ENCODE data around the gene RSPH9.

Gene RSPH9

GRCh38 chr6:43676962-43677606 lies 32.2 kb downstream of the RSPH9 start:
- Histone ChIP-seq H3K4me3 (ENCODE audit: low read length) (no peak overlapping the region), H3K79me1 (ENCODE audit: low read length) (peaks cover 20% of the 10 kb centered on the region), H3K4ac (ENCODE audit: low read depth, low read length) (no peak overlapping the region), H3K18ac (ENCODE audit: low read length) (no peak overlapping the region), H3K4me1 (ENCODE audit: control insufficient read depth, low read depth, low read length) (no peaks in the 10 kb centered on the region), H2AK5ac (ENCODE audit: low read length) (no peak overlapping the region), H2BK120ac (ENCODE audit: low read depth, low read length) (no peak overlapping the region), H3K36me3 (ENCODE audit: control insufficient read depth, insufficient read depth, low read length) (peaks cover 10% of the 10 kb centered on the region), H4K5ac (ENCODE audit: low read length) (no peak overlapping the region), H3K79me2 (ENCODE audit: control insufficient read depth, insufficient read depth, low read length) (peaks cover 8% of the 10 kb centered on the region), H3K27me3 (ENCODE audit: insufficient read depth, low read length, poor library complexity) (no peaks in the 10 kb centered on the region), H3K27ac (ENCODE audit: low read depth, low read length) (no peak overlapping the region), H3K23ac (ENCODE audit: low read length) (no peak overlapping the region), H3K56ac (ENCODE audit: low read length) (no peak overlapping the region), H4K8ac (ENCODE audit: low read depth, low read length) (no peak overlapping the region), H2BK5ac (ENCODE audit: low read length) (no peak overlapping the region), H3K4me2 (ENCODE audit: low read length) (no peak overlapping the region), H2BK15ac (replicated peaks; ENCODE audit: low read depth) (no peak overlapping the region), H3K9ac (ENCODE audit: low read length) (no peak overlapping the region)
- no peak for DNase-seq
- WGBS (ENCODE audit: extremely low coverage, insufficient coverage, low lambda C conversion rate) = no CpG with 5 or more reads among the region's 7 CpGs

- H3K9ac ChIP-seq (ENCODE audit: low read length) = no peak overlapping the region
- no peak overlapping the region for H2BK5ac ChIP-seq (ENCODE audit: low read length)
- H3K4me1 ChIP-seq (ENCODE audit: control insufficient read depth, low read depth, low read length) = peaks cover 2% of the 10 kb centered on the region
- no peak overlapping the region for H3K4me3 ChIP-seq (ENCODE audit: low read length)
- H4K5ac ChIP-seq (ENCODE audit: low read length) = no peak overlapping the region
- no peak overlapping the region for H3K27ac ChIP-seq (ENCODE audit: low read depth, low read length)
- H3K18ac ChIP-seq (ENCODE audit: low read length) = no peak overlapping the region
- H2AK5ac ChIP-seq (ENCODE audit: low read length) = no peak overlapping the region
- no peak overlapping the region for H3K56ac ChIP-seq (ENCODE audit: low read length)
- peaks cover 13% of the 10 kb centered on the region for H3K79me2 ChIP-seq (ENCODE audit: control insufficient read depth, insufficient read depth, low read length)
- no peak overlapping the region for H3K4ac ChIP-seq (ENCODE audit: low read depth, low read length)
- no peaks in the 10 kb centered on the region for H3K27me3 ChIP-seq (ENCODE audit: insufficient read depth, low read length, poor library complexity)
- peaks cover 10% of the 10 kb centered on the region for H3K36me3 ChIP-seq (ENCODE audit: control insufficient read depth, insufficient read depth, low read length)
- no peak overlapping the region for H2BK15ac ChIP-seq (replicated peaks; ENCODE audit: low read depth)
- H3K4me2 ChIP-seq (ENCODE audit: low read length) = no peak overlapping the region
- no peak for DNase-seq
- peaks cover 23% of the 10 kb centered on the region for H3K79me1 ChIP-seq (ENCODE audit: low read length)
- no peak overlapping the region for H3K23ac ChIP-seq (ENCODE audit: low read length)
- no CpG with 5 or more reads among the region's 7 CpGs for WGBS (ENCODE audit: extremely low coverage, insufficient coverage, low lambda C conversion rate)
- H2BK120ac ChIP-seq (ENCODE audit: low read depth, low read length) = no peak overlapping the region
- no peak overlapping the region for H4K8ac ChIP-seq (ENCODE audit: low read depth, low read length)
These were observed 32.9 kb downstream of the RSPH9 start for GRCh38 chr6:43677759-43678158.

GRCh38 chr6:43678341-43678740 lies 33.5 kb downstream of the RSPH9 start:
- no peak overlapping the region for H3K4me3 ChIP-seq (ENCODE audit: low read length)
- H4K5ac ChIP-seq (ENCODE audit: low read length) = no peak overlapping the region
- no CpG with 5 or more reads among the region's 7 CpGs for WGBS (ENCODE audit: extremely low coverage, insufficient coverage, low lambda C conversion rate)
- peaks cover 19% of the 10 kb centered on the region for H3K79me2 ChIP-seq (ENCODE audit: control insufficient read depth, insufficient read depth, low read length)
- no peak overlapping the region for H3K23ac ChIP-seq (ENCODE audit: low read length)
- no peak for DNase-seq
- no peak overlapping the region for H2BK15ac ChIP-seq (replicated peaks; ENCODE audit: low read depth)
- H3K36me3 ChIP-seq (ENCODE audit: control insufficient read depth, insufficient read depth, low read length) = peaks cover 10% of the 10 kb centered on the region
- no peak overlapping the region for H3K9ac ChIP-seq (ENCODE audit: low read length)
- no peak overlapping the region for H3K18ac ChIP-seq (ENCODE audit: low read length)
- H2BK120ac ChIP-seq (ENCODE audit: low read depth, low read length) = no peak overlapping the region
- H2BK5ac ChIP-seq (ENCODE audit: low read length) = no peak overlapping the region
- peaks cover 29% of the 10 kb centered on the region for H3K79me1 ChIP-seq (ENCODE audit: low read length)
- peaks cover 5% of the 10 kb centered on the region for H3K4me1 ChIP-seq (ENCODE audit: control insufficient read depth, low read depth, low read length)
- H3K27me3 ChIP-seq (ENCODE audit: insufficient read depth, low read length, poor library complexity) = no peaks in the 10 kb centered on the region
- H3K27ac ChIP-seq (ENCODE audit: low read depth, low read length) = no peak overlapping the region
- no peak overlapping the region for H3K4me2 ChIP-seq (ENCODE audit: low read length)
- no peak overlapping the region for H3K4ac ChIP-seq (ENCODE audit: low read depth, low read length)
- no peak overlapping the region for H4K8ac ChIP-seq (ENCODE audit: low read depth, low read length)
- H2AK5ac ChIP-seq (ENCODE audit: low read length) = no peak overlapping the region
- no peak overlapping the region for H3K56ac ChIP-seq (ENCODE audit: low read length)

DNA sequence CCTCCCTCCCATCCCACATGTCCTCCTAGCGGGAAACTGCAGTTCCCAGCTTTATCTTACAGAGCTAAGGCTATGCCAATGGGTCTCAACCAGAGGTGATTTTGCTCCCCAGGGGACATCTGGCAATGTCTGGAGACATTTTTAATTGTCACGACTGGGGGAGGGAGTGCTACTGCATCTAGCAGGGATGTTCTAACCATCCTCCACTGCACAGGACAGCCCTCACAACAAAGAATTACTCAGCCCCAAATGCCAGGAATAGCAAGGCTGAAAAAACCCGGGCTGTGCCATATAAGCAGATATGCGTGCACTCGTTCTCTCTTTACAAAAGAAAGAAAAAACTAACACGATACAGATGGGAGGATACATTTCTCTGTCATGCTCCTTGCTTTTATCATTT lies 34.2 kb downstream of the RSPH9 start:
- Histone ChIP-seq H2BK15ac (replicated peaks; ENCODE audit: low read depth) (no peak overlapping the region), H3K4me3 (ENCODE audit: low read length) (no peak overlapping the region)

DNA sequence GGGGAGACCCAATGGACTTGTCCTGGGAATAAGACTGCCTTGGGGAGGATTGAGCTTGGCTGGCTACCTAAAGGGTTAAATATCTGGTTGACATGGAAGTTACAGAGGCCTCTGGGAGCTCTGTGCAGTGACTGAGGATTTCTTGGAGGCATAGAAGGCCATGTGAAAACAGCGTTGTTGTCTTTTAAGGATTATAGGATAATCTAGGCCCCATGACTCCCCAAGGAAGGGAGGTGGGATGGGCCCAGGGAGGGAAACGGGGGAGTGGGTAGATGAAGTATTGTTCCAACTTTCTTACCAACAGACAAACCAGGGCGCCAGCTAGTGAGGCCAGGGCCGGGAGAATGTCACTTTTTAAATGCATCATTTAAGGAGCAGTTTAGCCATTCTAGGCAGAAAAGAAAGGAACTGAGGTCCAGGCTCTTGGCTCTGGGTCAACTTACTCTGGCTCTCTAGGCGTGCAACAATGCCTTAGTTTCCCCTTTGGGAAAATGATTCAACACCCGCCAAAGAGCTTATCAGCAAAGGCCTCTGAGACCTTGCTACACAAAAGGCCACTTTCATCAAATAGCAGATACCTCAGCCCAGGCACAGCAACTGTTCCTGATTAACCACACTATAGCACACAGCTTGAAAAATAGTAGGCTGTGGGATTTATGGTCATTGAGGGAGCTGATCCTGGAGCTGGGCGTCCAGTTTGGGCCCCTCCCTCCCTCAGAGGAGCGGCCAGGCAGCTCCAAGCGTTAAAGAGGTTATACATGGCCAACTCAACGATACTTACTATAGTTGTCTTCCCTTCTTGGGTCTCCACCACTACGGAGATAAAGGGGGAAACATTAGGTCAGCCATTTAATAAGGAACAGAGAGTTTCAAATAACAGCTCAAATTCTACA lies 35.7 kb downstream of the RSPH9 start:
- H3K79me2 ChIP-seq (ENCODE audit: control insufficient read depth, insufficient read depth, low read length) = peaks cover 38% of the 10 kb centered on the region
- H3K36me3 ChIP-seq (ENCODE audit: control insufficient read depth, insufficient read depth, low read length) = peaks cover 2% of the 10 kb centered on the region
- no CpG with 5 or more reads among the region's 11 CpGs for WGBS (ENCODE audit: extremely low coverage, insufficient coverage, low lambda C conversion rate)
- no peak overlapping the region for H3K23ac ChIP-seq (ENCODE audit: low read length)
- no peak overlapping the region for H3K4me3 ChIP-seq (ENCODE audit: low read length)
- H3K4ac ChIP-seq (ENCODE audit: low read depth, low read length) = no peak overlapping the region
- no peak overlapping the region for H3K4me2 ChIP-seq (ENCODE audit: low read length)
- no peak overlapping the region for H3K56ac ChIP-seq (ENCODE audit: low read length)
- H3K18ac ChIP-seq (ENCODE audit: low read length) = no peak overlapping the region
- H3K4me1 ChIP-seq (ENCODE audit: control insufficient read depth, low read depth, low read length) = peaks cover 13% of the 10 kb centered on the region
- no peak overlapping the region for H3K9ac ChIP-seq (ENCODE audit: low read length)
- H2AK5ac ChIP-seq (ENCODE audit: low read length) = no peak overlapping the region
- H2BK120ac ChIP-seq (ENCODE audit: low read depth, low read length) = no peak overlapping the region
- peaks cover 43% of the 10 kb centered on the region for H3K79me1 ChIP-seq (ENCODE audit: low read length)
- no peak for DNase-seq
- H2BK15ac ChIP-seq (replicated peaks; ENCODE audit: low read depth) = no peak overlapping the region
- no peaks in the 10 kb centered on the region for H3K27me3 ChIP-seq (ENCODE audit: insufficient read depth, low read length, poor library complexity)
- no peak overlapping the region for H4K8ac ChIP-seq (ENCODE audit: low read depth, low read length)
- H3K27ac ChIP-seq (ENCODE audit: low read depth, low read length) = no peak overlapping the region
- H4K5ac ChIP-seq (ENCODE audit: low read length) = no peak overlapping the region
- no peak overlapping the region for H2BK5ac ChIP-seq (ENCODE audit: low read length)

More for the DNA sequence above, 34.2 kb downstream of the RSPH9 start:
- peaks cover 8% of the 10 kb centered on the region for H3K36me3 ChIP-seq (ENCODE audit: control insufficient read depth, insufficient read depth, low read length)
- no CpG with 5 or more reads among the region's 6 CpGs for WGBS (ENCODE audit: extremely low coverage, insufficient coverage, low lambda C conversion rate)
- no peak overlapping the region for H2BK5ac ChIP-seq (ENCODE audit: low read length)
- H3K18ac ChIP-seq (ENCODE audit: low read length) = no peak overlapping the region
- DNase-seq = no peak
- no peak overlapping the region for H3K4me2 ChIP-seq (ENCODE audit: low read length)
- H3K27me3 ChIP-seq (ENCODE audit: insufficient read depth, low read length, poor library complexity) = no peaks in the 10 kb centered on the region
- H3K56ac ChIP-seq (ENCODE audit: low read length) = no peak overlapping the region
- H3K79me1 ChIP-seq (ENCODE audit: low read length) = peaks cover 35% of the 10 kb centered on the region
- H3K79me2 ChIP-seq (ENCODE audit: control insufficient read depth, insufficient read depth, low read length) = peaks cover 26% of the 10 kb centered on the region
- H4K8ac ChIP-seq (ENCODE audit: low read depth, low read length) = no peak overlapping the region
- H2BK120ac ChIP-seq (ENCODE audit: low read depth, low read length) = no peak overlapping the region
- H3K23ac ChIP-seq (ENCODE audit: low read length) = no peak overlapping the region
- no peak overlapping the region for H3K27ac ChIP-seq (ENCODE audit: low read depth, low read length)
- H3K9ac ChIP-seq (ENCODE audit: low read length) = no peak overlapping the region
- H2AK5ac ChIP-seq (ENCODE audit: low read length) = no peak overlapping the region
- H4K5ac ChIP-seq (ENCODE audit: low read length) = no peak overlapping the region
- no peak overlapping the region for H3K4ac ChIP-seq (ENCODE audit: low read depth, low read length)
- peaks cover 12% of the 10 kb centered on the region for H3K4me1 ChIP-seq (ENCODE audit: control insufficient read depth, low read depth, low read length)

All from mesendoderm (in vitro differentiated cells).